Suprapubic skin (tissue), 4 donors: ENCODE measurements around the gene TAOK2. TPM values are rescaled to one million over a fixed set of nuclear protein-coding genes. Genes with fewer than 3 reads are reported as not detected.

ENCODE experiments used
- DNase-seq, 2 donors: peaks; one replicate each; pipeline ENCODE4 v3.0.0-alpha.2; 2019; ENCODE audit warnings: low spot score in 2 of 2
- H3K27ac ChIP-seq: fragments of 200-600 bp; sonication (generic); one replicate; pipeline ENCODE4 v1.5.1; 2019
- H3K27me3 ChIP-seq: fragments of 200-600 bp; sonication (generic); one replicate; pipeline ENCODE4 v1.5.1; 2019
- H3K36me3 ChIP-seq: fragments of 200-600 bp; sonication (generic); one replicate; pipeline ENCODE4 v1.5.1; 2019
- H3K4me1 ChIP-seq: fragments of 200-600 bp; sonication (generic); one replicate; pipeline ENCODE4 v1.5.1; 2019
- H3K4me3 ChIP-seq: fragments of 200-600 bp; sonication (generic); one replicate; pipeline ENCODE4 v1.5.1; 2019; ENCODE audit warnings: mild to moderate bottlenecking
- H3K9me3 ChIP-seq: fragments of 200-600 bp; sonication (generic); one replicate; pipeline ENCODE4 v1.5.1; 2019
- CTCF ChIP-seq, 2 donors: fragments of 200-600 bp in 1 of 2; fragments of 450-650 bp in 1 of 2; sonication (generic) in 1 of 2; IDR thresholded peaks; one replicate each; pipeline ENCODE4 v1.5.1; 2016 to 2019; ENCODE audit warnings: antibody characterized with exemption in 2 of 2, mild to moderate bottlenecking in 1 of 2, moderate library complexity in 1 of 2
- EP300 ChIP-seq: sonication (generic); formaldehyde crosslinking; IDR thresholded peaks from one replicate; pipeline ENCODE4 v1.6.1; 2017; ENCODE audit warnings: antibody characterized with exemption
- POLR2A ChIP-seq, 2 donors: fragments of 450-650 bp; IDR thresholded peaks; one replicate each; pipeline ENCODE4 v1.6.1; 2017; ENCODE audit warnings: antibody characterized with exemption in 2 of 2, mild to moderate bottlenecking in 2 of 2, moderate library complexity in 2 of 2
- POLR2AphosphoS5 ChIP-seq, 3 donors: sonication (generic); formaldehyde crosslinking; IDR thresholded peaks; one replicate each; pipeline ENCODE4 v1.6.1; 2017; ENCODE audit warnings: antibody characterized with exemption in 3 of 3
- WGBS: methylation state at CpG from one replicate; pipeline ENCODE4 v1.1.5; 2018; 5-methylcytosine and 5-hydroxymethylcytosine counted together
- total RNA-seq, 4 donors: library from RNA; depleted of rRNA; stranded (reverse); fragments of >200 nt; gene quantifications; one replicate each; pipeline ENCODE4 v1.1.0, GENCODE V29; 2016

Gene TAOK2
- total RNA-seq, 4 donors from 2014 or later = 29.1 to 54.4 (median 39.1) TPM

- Histone ChIP-seq H3K4me3 (peak within 1 kb of the TSS; percentile 80), H3K27me3 (no peaks in the 10 kb centered on the region), H3K9me3 (no peaks in the 10 kb centered on the region), H3K27ac (peak within 1 kb of the TSS; percentile 96), H3K4me1 (peaks cover 29% of the 10 kb centered on the region), H3K36me3 (peaks cover 52% of the 10 kb centered on the region)
- 0% methylated on average over 42 of the region's 65 CpGs for WGBS
- DNase-seq = peak; percentile 99
- TF ChIP-seq POLR2AphosphoS5 (IDR thresholded peaks at IDR 0.05) (peak in 2 of 3 donors; percentile 78 to 82), EP300 (no peak), CTCF (IDR thresholded peaks at IDR 0.05) (no peak), POLR2A (IDR thresholded peaks at IDR 0.05) (no peak)
These were observed 22.5 kb downstream of the TAOK2 start, which contains the start of gene INO80E for GRCh38 chr16:29995911-29996765. Gene INO80E, plus strand, starts transcription at chr16:29996241. Its CDS starts 70 bp downstream, at chr16:29996311.

- Histone ChIP-seq H3K4me1 (peaks cover 29% of the 10 kb centered on the region), H3K27me3 (no peaks in the 10 kb centered on the region), H3K9me3 (no peaks in the 10 kb centered on the region), H3K4me3 (peak overlapping the region; percentile 80), H3K36me3 (peaks cover 52% of the 10 kb centered on the region), H3K27ac (no peak overlapping the region)
- no peak for DNase-seq
- TF ChIP-seq CTCF (IDR thresholded peaks at IDR 0.05) = no peak
- TF ChIP-seq POLR2A (IDR thresholded peaks at IDR 0.05) = no peak
- no peak for TF ChIP-seq POLR2AphosphoS5 (IDR thresholded peaks at IDR 0.05)
- TF ChIP-seq EP300 = no peak
- 31% methylated on average over 6 of the region's 9 CpGs for WGBS
These were observed 23.1 kb downstream of the TAOK2 start for GRCh38 chr16:29996766-29997250.

- no peak for DNase-seq
- Histone ChIP-seq H3K27me3 (no peaks in the 10 kb centered on the region), H3K36me3 (peaks cover 48% of the 10 kb centered on the region), H3K27ac (no peak overlapping the region), H3K4me3 (no peak overlapping the region), H3K4me1 (peaks cover 17% of the 10 kb centered on the region), H3K9me3 (no peaks in the 10 kb centered on the region)
- TF ChIP-seq EP300 = no peak
- TF ChIP-seq POLR2A (IDR thresholded peaks at IDR 0.05) = no peak
- TF ChIP-seq CTCF (IDR thresholded peaks at IDR 0.05) = no peak
- no peak for TF ChIP-seq POLR2AphosphoS5 (IDR thresholded peaks at IDR 0.05)
- WGBS = 97% methylated on average over 6 of the region's 6 CpGs
These were observed 25.9 kb downstream of the TAOK2 start for GRCh38 chr16:29999605-30000004.

- H3K4me1 ChIP-seq = peaks cover 10% of the 10 kb centered on the region
- no peak overlapping the region for H3K27ac ChIP-seq
- no peaks in the 10 kb centered on the region for H3K27me3 ChIP-seq
- 84% methylated on average over 25 of the region's 33 CpGs for WGBS
- no peak for DNase-seq
- no peaks in the 10 kb centered on the region for H3K9me3 ChIP-seq
- TF ChIP-seq POLR2AphosphoS5 (IDR thresholded peaks at IDR 0.05) = no peak
- no peak for TF ChIP-seq POLR2A (IDR thresholded peaks at IDR 0.05)
- no peak for TF ChIP-seq CTCF (IDR thresholded peaks at IDR 0.05)
- no peak for TF ChIP-seq EP300
- no peak overlapping the region for H3K4me3 ChIP-seq
- peaks cover 48% of the 10 kb centered on the region for H3K36me3 ChIP-seq
These were observed 27.3 kb downstream of the TAOK2 start for GRCh38 chr16:30000735-30001631.
